A549 (cell line): Measurements from ENCODE around the gene CARD8.

Experiments
- JUN ChIP-seq, 2 experiments: fragments of >200 bp; sonication (Bioruptor Twin); formaldehyde crosslinking; IDR thresholded peaks; 2 replicates in 1 of 2; 3 replicates in 1 of 2; pipeline ENCODE4 v1.6.1; 2016 to 2017
- POLR2A ChIP-seq: IDR thresholded peaks from 2 replicates; pipeline ENCODE4 v1.6.1; 2012; ENCODE audit warnings: mild to moderate bottlenecking, low read length
- REST ChIP-seq: fragments of 200-600 bp; sonication (generic); IDR thresholded peaks from 2 replicates; pipeline ENCODE4 v1.6.1; 2016; ENCODE audit warnings: antibody characterized with exemption, mild to moderate bottlenecking, moderate library complexity
- SMC3 ChIP-seq: fragments of >200 bp; sonication (Bioruptor Twin); formaldehyde crosslinking; IDR thresholded peaks from 3 replicates; pipeline ENCODE4 v1.6.1; 2018; ENCODE audit warnings: inconsistent platforms
- TF ChIP-seq, protein P1 (sequence below): IDR thresholded peaks from 2 replicates; pipeline ENCODE4 v1.6.1; 2012
- TF ChIP-seq, protein P2 (sequence below): fragments of >200 bp; sonication (Bioruptor Twin); formaldehyde crosslinking; IDR thresholded peaks from 3 replicates; pipeline ENCODE4 v1.5.1; 2016
- TF ChIP-seq, protein P3 (sequence below): IDR thresholded peaks from 2 replicates; pipeline ENCODE4 v1.6.1; 2012; ENCODE audit warnings: low read depth, borderline replicate concordance

DNA sequence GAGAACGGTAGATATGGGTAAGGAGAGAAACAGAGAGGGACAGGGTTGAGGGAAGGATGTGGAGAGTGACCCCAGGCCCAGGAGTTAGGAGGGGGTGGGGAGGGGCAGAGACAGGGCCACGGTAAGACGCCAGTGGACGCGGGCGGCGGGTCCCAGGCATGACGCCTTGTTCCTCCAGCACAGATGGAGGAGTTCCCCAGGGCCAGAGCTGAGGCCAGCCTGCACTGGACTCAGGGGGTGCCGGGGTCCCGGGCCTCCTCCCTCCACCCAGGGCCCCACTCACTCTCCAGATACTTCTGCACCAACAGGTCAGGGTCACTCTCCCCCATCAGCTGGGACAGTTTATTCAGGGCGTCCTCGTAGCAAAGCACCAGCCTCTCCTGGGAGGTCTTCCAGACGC, 47.7 kb upstream of the CARD8 start:
- TF ChIP-seq, protein P1, sequence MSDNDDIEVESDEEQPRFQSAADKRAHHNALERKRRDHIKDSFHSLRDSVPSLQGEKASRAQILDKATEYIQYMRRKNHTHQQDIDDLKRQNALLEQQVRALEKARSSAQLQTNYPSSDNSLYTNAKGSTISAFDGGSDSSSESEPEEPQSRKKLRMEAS = no peak
- TF ChIP-seq, protein P2, sequence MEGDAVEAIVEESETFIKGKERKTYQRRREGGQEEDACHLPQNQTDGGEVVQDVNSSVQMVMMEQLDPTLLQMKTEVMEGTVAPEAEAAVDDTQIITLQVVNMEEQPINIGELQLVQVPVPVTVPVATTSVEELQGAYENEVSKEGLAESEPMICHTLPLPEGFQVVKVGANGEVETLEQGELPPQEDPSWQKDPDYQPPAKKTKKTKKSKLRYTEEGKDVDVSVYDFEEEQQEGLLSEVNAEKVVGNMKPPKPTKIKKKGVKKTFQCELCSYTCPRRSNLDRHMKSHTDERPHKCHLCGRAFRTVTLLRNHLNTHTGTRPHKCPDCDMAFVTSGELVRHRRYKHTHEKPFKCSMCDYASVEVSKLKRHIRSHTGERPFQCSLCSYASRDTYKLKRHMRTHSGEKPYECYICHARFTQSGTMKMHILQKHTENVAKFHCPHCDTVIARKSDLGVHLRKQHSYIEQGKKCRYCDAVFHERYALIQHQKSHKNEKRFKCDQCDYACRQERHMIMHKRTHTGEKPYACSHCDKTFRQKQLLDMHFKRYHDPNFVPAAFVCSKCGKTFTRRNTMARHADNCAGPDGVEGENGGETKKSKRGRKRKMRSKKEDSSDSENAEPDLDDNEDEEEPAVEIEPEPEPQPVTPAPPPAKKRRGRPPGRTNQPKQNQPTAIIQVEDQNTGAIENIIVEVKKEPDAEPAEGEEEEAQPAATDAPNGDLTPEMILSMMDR = no peak
- TF ChIP-seq POLR2A = no peak
- no peak for TF ChIP-seq JUN (IDR thresholded peaks at IDR 0.05)
- TF ChIP-seq REST = no peak
- TF ChIP-seq SMC3 = no peak
- TF ChIP-seq, protein P3, sequence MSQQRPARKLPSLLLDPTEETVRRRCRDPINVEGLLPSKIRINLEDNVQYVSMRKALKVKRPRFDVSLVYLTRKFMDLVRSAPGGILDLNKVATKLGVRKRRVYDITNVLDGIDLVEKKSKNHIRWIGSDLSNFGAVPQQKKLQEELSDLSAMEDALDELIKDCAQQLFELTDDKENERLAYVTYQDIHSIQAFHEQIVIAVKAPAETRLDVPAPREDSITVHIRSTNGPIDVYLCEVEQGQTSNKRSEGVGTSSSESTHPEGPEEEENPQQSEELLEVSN = no peak
